DOHH2 (cell line): ENCODE data around the gene BCAS1.

Experiments used
- H3F3A ChIP-seq: fragments of 200-600 bp; sonication (generic), shearing (Covaris generic); 2 replicates; pipeline ENCODE4 v1.6.0; 2016; ENCODE audit warnings: antibody characterized with exemption, mild to moderate bottlenecking; ENCODE audit not compliant: control insufficient read depth, insufficient read depth
- H3K27ac ChIP-seq: fragments of 200-600 bp; sonication (generic); 2 replicates; pipeline ENCODE4 v1.5.1; 2014; ENCODE audit warnings: low read depth, mild to moderate bottlenecking, low read length, moderate library complexity
- H3K27me3 ChIP-seq: fragments of 200-600 bp; sonication (generic); 2 replicates; pipeline ENCODE4 v1.6.1; 2014; ENCODE audit warnings: mild to moderate bottlenecking, low read length, mixed read lengths; ENCODE audit not compliant: control insufficient read depth
- H3K36me3 ChIP-seq: fragments of 200-600 bp; sonication (generic); 2 replicates; pipeline ENCODE4 v1.6.1; 2014; ENCODE audit warnings: mild to moderate bottlenecking, low read length, moderate library complexity, mixed read lengths; ENCODE audit not compliant: control insufficient read depth
- H3K4me1 ChIP-seq: fragments of 200-600 bp; sonication (generic); 2 replicates; pipeline ENCODE4 v1.6.1; 2014; ENCODE audit warnings: mild to moderate bottlenecking, low read length, mixed read lengths; ENCODE audit not compliant: control insufficient read depth
- H3K4me2 ChIP-seq: fragments of 200-600 bp; sonication (generic); 2 replicates; pipeline ENCODE4 v1.6.0; 2014; ENCODE audit warnings: mild to moderate bottlenecking, low read length, moderate library complexity
- H3K4me3 ChIP-seq: fragments of 200-600 bp; sonication (generic); 2 replicates; pipeline ENCODE4 v1.5.1; 2014; ENCODE audit warnings: mild to moderate bottlenecking, low read length, mixed read lengths
- H3K79me2 ChIP-seq: fragments of 200-600 bp; sonication (generic); 2 replicates; pipeline ENCODE4 v1.6.1; 2014; ENCODE audit warnings: mild to moderate bottlenecking, low read length, mixed read lengths; ENCODE audit not compliant: control insufficient read depth
- H3K9me2 ChIP-seq: fragments of 200-600 bp; sonication (generic); replicated peaks from 2 replicates; pipeline ENCODE4 v1.6.1; 2014; ENCODE audit warnings: mild to moderate bottlenecking, low read length, mixed read lengths; ENCODE audit not compliant: control insufficient read depth
- H3K9me3 ChIP-seq: fragments of 200-600 bp; sonication (generic); 2 replicates; pipeline ENCODE4 v1.6.1; 2014; ENCODE audit warnings: antibody characterized with exemption, low read length, mixed read lengths; ENCODE audit not compliant: control insufficient read depth, insufficient read depth
- H4K20me1 ChIP-seq: fragments of 200-600 bp; sonication (generic); 2 replicates; pipeline ENCODE4 v1.6.0; 2014; ENCODE audit warnings: low read depth, mild to moderate bottlenecking, antibody characterized with exemption, low read length, moderate library complexity; ENCODE audit not compliant: control insufficient read depth, insufficient read depth
- EZH2phosphoT487 ChIP-seq: fragments of 200-600 bp; sonication (generic); IDR thresholded peaks from 2 replicates; pipeline ENCODE4 v1.6.1; 2017; ENCODE audit warnings: borderline replicate concordance, mild to moderate bottlenecking, antibody characterized with exemption, low read length, moderate library complexity, mixed read lengths
- TF ChIP-seq, protein P1 (sequence below): fragments of 200-600 bp; sonication (generic); IDR thresholded peaks from one replicate; pipeline ENCODE4 v1.5.1; 2014; ENCODE audit warnings: antibody characterized with exemption, mild to moderate bottlenecking, low read depth, low read length; ENCODE audit not compliant: poor library complexity, severe bottlenecking

The BCAS1 gene

DNA sequence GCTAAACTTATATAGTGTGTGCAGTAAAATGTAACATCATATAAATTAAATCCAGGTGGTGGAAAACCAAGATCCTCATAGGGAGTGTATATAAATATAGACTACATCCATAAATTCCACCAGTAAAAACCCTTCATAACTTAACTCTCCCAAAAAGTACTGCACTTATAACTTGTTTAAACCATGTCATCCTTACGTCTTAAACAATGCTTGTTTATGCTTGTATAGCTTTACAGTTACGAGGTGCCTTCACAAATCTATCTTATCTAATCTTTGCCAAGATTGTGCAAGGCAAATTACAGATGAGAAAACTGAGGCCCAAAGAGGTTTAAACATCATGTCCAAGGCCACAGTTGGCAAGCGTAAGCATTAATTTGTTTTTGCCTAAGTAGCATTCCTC is 71.3 kb downstream of the BCAS1 start:
- no peak overlapping the region for H3K27ac ChIP-seq
- no peak for TF ChIP-seq EZH2phosphoT487
- no peaks in the 10 kb centered on the region for H4K20me1 ChIP-seq
- H3K9me2 ChIP-seq, result no peaks in the 10 kb centered on the region
- H3K9me3 ChIP-seq, result no peaks in the 10 kb centered on the region
- H3K4me1 ChIP-seq, result no peaks in the 10 kb centered on the region
- no peaks in the 10 kb centered on the region for H3F3A ChIP-seq
- peaks cover 11% of the 10 kb centered on the region for H3K27me3 ChIP-seq
- H3K79me2 ChIP-seq, result no peaks in the 10 kb centered on the region
- no peaks in the 10 kb centered on the region for H3K36me3 ChIP-seq
- no peak overlapping the region for H3K4me3 ChIP-seq
- no peak overlapping the region for H3K4me2 ChIP-seq

DNA sequence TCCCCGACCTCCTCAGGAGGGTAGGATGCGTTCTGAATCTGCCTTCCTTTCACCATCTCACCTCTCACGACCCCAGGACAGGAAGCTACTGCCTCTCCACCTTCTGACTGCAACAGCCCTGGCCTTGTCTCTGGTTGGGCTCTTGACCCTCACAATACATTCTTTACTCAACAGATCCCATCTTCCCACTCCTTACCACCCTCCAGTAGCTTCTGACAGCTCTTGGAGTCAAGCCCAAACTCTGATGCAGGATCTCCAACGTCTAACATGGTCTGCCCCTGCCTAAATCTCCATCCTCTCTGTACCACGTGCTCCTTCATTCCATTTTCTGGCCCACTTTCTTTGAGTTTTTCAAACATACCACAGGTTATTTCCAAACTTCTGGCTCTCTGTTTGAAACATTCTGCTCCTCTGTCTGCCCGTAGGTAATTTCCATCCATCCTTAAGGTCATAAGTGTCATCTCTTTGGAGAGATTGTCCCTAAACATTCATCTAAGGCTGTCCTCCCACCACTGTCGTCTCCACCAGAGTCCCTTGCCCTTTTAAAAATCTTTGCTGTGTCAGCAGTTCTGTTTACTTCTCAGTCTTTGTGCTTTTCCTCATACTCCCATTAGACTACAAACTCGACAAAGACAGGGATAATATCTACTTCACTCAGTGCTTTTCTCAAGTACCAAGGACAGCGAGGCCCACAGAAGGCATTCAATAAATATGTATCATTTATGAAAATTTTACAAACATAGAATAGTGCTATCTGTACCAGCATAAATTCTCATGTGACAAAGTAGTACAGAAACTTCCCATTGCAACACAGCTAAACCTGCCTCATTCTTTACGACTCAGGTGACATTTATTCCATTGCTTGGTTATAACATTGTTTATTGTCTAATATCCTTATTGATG is 73.6 kb downstream of the BCAS1 start:
- TF ChIP-seq EZH2phosphoT487, result no peak
- TF ChIP-seq, protein P1, sequence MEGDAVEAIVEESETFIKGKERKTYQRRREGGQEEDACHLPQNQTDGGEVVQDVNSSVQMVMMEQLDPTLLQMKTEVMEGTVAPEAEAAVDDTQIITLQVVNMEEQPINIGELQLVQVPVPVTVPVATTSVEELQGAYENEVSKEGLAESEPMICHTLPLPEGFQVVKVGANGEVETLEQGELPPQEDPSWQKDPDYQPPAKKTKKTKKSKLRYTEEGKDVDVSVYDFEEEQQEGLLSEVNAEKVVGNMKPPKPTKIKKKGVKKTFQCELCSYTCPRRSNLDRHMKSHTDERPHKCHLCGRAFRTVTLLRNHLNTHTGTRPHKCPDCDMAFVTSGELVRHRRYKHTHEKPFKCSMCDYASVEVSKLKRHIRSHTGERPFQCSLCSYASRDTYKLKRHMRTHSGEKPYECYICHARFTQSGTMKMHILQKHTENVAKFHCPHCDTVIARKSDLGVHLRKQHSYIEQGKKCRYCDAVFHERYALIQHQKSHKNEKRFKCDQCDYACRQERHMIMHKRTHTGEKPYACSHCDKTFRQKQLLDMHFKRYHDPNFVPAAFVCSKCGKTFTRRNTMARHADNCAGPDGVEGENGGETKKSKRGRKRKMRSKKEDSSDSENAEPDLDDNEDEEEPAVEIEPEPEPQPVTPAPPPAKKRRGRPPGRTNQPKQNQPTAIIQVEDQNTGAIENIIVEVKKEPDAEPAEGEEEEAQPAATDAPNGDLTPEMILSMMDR, result no peak
- no peaks in the 10 kb centered on the region for H3K79me2 ChIP-seq
- no peak overlapping the region for H3K27ac ChIP-seq
- H3K4me3 ChIP-seq, result no peak overlapping the region
- H3K36me3 ChIP-seq, result no peaks in the 10 kb centered on the region
- peaks cover 13% of the 10 kb centered on the region for H3K27me3 ChIP-seq
- H3F3A ChIP-seq, result no peaks in the 10 kb centered on the region
- H4K20me1 ChIP-seq, result no peaks in the 10 kb centered on the region
- H3K4me1 ChIP-seq, result no peaks in the 10 kb centered on the region
- no peaks in the 10 kb centered on the region for H3K9me3 ChIP-seq
- no peak overlapping the region for H3K4me2 ChIP-seq
- no peaks in the 10 kb centered on the region for H3K9me2 ChIP-seq

DNA sequence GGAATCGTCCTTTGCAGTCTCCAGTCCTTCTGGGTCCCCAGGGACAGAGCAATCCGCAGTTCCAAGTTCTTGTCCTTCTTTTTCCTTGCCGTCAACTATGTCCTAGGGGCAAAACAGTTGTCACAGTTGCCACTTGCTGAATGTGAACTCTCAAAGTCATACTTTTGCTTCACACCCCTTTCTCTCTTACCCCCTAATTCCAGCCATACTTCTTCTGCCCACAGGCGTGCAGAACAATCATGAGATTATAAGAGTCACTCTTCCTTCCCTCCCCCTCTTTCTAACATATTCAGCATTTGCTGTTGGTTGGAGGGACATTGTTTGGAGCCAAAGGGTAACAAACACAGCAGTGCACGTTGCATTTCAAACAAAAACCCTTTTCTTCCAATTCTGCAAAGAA is 74.4 kb downstream of the BCAS1 start:
- Histone ChIP-seq H4K20me1 (no peaks in the 10 kb centered on the region), H3K9me2 (no peaks in the 10 kb centered on the region), H3K9me3 (no peaks in the 10 kb centered on the region), H3K4me3 (no peak overlapping the region), H3F3A (no peaks in the 10 kb centered on the region), H3K4me2 (no peak overlapping the region), H3K4me1 (no peaks in the 10 kb centered on the region), H3K79me2 (no peaks in the 10 kb centered on the region), H3K27ac (no peak overlapping the region), H3K36me3 (no peaks in the 10 kb centered on the region), H3K27me3 (peaks cover 13% of the 10 kb centered on the region)
- no peak for TF ChIP-seq EZH2phosphoT487
- TF ChIP-seq, protein P1, result no peak

DNA sequence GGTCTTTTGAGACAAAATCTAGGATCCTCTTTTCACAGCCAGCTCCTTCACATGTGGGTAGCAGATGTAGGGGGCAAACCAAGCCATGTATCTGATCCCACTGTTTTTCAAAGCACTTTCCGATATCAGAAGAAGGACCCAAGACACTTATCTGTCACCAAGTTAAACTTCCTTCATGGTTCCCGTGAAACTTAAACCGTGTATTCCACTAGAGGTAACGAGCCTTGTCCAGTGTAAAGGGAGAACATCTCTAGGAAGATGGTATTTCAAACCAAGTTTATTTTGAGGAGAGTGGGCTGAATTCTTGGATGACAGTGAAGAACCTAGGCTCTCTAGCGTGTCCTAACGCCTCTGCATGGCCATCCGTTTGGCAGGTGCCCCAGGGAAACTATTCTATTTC is 76.3 kb downstream of the BCAS1 start:
- Histone ChIP-seq H3K9me3 (no peaks in the 10 kb centered on the region), H3K27me3 (peaks cover 16% of the 10 kb centered on the region), H3K4me2 (no peak overlapping the region), H3K9me2 (no peaks in the 10 kb centered on the region), H3K4me1 (no peaks in the 10 kb centered on the region), H4K20me1 (no peaks in the 10 kb centered on the region), H3K79me2 (no peaks in the 10 kb centered on the region), H3K4me3 (no peak overlapping the region), H3F3A (no peaks in the 10 kb centered on the region), H3K36me3 (no peaks in the 10 kb centered on the region), H3K27ac (no peak overlapping the region)
- TF ChIP-seq EZH2phosphoT487, result no peak
- TF ChIP-seq, protein P1, result no peak
